HEK293 (cell line): ENCODE results near the gene TEAD4.

ENCODE experiments used
- CTCF ChIP-seq: fragments of 450-650 bp; formaldehyde crosslinking; IDR thresholded peaks from 2 replicates; pipeline ENCODE4 v1.5.1; 2016; ENCODE audit warnings: missing biosample characterization, missing genetic modification characterization
- KLF7 ChIP-seq: fragments of 450-650 bp; formaldehyde crosslinking; IDR thresholded peaks from 2 replicates; pipeline ENCODE4 v1.5.1; 2016; ENCODE audit warnings: missing biosample characterization, missing genetic modification characterization, borderline replicate concordance
- ZIC2 ChIP-seq: fragments of 450-650 bp; formaldehyde crosslinking; IDR thresholded peaks from 2 replicates; pipeline ENCODE4 v1.5.1; 2016; ENCODE audit warnings: missing biosample characterization, missing genetic modification characterization
- ZNF394 ChIP-seq: fragments of 450-650 bp; formaldehyde crosslinking; IDR thresholded peaks from 2 replicates; pipeline ENCODE4 v1.5.1; 2016; ENCODE audit warnings: missing biosample characterization, missing genetic modification characterization, mild to moderate bottlenecking, moderate library complexity, borderline replicate concordance
- ZNF423 ChIP-seq: fragments of 450-650 bp; formaldehyde crosslinking; IDR thresholded peaks from 2 replicates; pipeline ENCODE4 v1.5.1; 2016; ENCODE audit warnings: missing biosample characterization, missing genetic modification characterization
- TF ChIP-seq, protein P1 (sequence below): fragments of 450-650 bp; formaldehyde crosslinking; IDR thresholded peaks from 2 replicates; pipeline ENCODE4 v1.5.1; 2017; ENCODE audit warnings: missing biosample characterization, missing genetic modification characterization
- TF ChIP-seq, protein P2 (sequence below): fragments of 450-650 bp; formaldehyde crosslinking; IDR thresholded peaks from 2 replicates; pipeline ENCODE4 v1.5.1; 2016; ENCODE audit warnings: missing biosample characterization, missing genetic modification characterization
- TF ChIP-seq, protein P3 (sequence below): fragments of 450-650 bp; formaldehyde crosslinking; IDR thresholded peaks from 2 replicates; pipeline ENCODE4 v1.5.1; 2016; ENCODE audit warnings: missing biosample characterization, missing genetic modification characterization

DNA sequence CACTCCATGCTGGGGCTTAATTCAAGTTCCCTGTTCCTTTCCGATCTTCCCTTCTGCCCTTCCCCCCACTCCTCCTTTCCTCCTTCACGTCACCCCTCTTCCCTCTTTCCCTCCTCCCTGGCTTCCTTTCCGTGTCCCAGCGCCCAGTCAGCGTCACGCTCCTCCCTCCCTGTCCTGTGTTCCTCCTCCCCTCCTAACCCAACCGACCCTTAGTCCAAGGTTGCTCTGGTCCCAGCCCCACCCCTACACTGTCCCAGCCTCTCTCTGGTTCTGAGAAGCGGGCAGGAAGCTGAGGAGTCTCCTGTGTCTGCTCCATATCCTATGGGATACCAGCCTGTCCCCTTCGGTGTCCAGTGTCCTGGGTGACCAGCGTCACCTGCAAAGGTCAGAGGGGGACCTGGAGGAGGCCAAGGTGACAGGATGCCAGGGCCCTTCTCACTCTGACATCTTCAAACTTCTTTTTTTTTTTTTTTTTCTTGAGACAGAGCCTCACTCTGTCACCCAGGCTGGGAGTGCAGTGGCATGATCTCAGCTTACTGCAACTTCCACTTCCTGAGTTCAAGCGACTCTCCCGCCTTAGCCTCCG is 61.7 kb downstream of the TEAD4 start:
- TF ChIP-seq CTCF (tag by site-specific recombination), result no peak
- no peak for TF ChIP-seq ZNF423 (tag by site-specific recombination)
- no peak for TF ChIP-seq ZIC2 (tag by site-specific recombination)
- TF ChIP-seq KLF7 (tag by site-specific recombination), result no peak
- TF ChIP-seq, protein P1, sequence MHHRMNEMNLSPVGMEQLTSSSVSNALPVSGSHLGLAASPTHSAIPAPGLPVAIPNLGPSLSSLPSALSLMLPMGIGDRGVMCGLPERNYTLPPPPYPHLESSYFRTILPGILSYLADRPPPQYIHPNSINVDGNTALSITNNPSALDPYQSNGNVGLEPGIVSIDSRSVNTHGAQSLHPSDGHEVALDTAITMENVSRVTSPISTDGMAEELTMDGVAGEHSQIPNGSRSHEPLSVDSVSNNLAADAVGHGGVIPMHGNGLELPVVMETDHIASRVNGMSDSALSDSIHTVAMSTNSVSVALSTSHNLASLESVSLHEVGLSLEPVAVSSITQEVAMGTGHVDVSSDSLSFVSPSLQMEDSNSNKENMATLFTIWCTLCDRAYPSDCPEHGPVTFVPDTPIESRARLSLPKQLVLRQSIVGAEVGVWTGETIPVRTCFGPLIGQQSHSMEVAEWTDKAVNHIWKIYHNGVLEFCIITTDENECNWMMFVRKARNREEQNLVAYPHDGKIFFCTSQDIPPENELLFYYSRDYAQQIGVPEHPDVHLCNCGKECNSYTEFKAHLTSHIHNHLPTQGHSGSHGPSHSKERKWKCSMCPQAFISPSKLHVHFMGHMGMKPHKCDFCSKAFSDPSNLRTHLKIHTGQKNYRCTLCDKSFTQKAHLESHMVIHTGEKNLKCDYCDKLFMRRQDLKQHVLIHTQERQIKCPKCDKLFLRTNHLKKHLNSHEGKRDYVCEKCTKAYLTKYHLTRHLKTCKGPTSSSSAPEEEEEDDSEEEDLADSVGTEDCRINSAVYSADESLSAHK (tag by site-specific recombination), result no peak
- TF ChIP-seq, protein P2, sequence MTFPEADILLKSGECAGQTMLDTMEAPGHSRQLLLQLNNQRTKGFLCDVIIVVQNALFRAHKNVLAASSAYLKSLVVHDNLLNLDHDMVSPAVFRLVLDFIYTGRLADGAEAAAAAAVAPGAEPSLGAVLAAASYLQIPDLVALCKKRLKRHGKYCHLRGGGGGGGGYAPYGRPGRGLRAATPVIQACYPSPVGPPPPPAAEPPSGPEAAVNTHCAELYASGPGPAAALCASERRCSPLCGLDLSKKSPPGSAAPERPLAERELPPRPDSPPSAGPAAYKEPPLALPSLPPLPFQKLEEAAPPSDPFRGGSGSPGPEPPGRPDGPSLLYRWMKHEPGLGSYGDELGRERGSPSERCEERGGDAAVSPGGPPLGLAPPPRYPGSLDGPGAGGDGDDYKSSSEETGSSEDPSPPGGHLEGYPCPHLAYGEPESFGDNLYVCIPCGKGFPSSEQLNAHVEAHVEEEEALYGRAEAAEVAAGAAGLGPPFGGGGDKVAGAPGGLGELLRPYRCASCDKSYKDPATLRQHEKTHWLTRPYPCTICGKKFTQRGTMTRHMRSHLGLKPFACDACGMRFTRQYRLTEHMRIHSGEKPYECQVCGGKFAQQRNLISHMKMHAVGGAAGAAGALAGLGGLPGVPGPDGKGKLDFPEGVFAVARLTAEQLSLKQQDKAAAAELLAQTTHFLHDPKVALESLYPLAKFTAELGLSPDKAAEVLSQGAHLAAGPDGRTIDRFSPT (tag by site-specific recombination), result no peak
- TF ChIP-seq, protein P3, sequence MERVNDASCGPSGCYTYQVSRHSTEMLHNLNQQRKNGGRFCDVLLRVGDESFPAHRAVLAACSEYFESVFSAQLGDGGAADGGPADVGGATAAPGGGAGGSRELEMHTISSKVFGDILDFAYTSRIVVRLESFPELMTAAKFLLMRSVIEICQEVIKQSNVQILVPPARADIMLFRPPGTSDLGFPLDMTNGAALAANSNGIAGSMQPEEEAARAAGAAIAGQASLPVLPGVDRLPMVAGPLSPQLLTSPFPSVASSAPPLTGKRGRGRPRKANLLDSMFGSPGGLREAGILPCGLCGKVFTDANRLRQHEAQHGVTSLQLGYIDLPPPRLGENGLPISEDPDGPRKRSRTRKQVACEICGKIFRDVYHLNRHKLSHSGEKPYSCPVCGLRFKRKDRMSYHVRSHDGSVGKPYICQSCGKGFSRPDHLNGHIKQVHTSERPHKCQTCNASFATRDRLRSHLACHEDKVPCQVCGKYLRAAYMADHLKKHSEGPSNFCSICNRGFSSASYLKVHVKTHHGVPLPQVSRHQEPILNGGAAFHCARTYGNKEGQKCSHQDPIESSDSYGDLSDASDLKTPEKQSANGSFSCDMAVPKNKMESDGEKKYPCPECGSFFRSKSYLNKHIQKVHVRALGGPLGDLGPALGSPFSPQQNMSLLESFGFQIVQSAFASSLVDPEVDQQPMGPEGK (tag by site-specific recombination), result no peak
- TF ChIP-seq ZNF394, result no peak
